ENCODE measurements around the gene MRPS22. TPM values are rescaled to one million over a fixed set of nuclear protein-coding genes. Genes with fewer than 3 reads are reported as not detected.

The MRPS22 gene
- total RNA-seq, 1 donor from 2014 or later: 8.3 TPM

DNA sequence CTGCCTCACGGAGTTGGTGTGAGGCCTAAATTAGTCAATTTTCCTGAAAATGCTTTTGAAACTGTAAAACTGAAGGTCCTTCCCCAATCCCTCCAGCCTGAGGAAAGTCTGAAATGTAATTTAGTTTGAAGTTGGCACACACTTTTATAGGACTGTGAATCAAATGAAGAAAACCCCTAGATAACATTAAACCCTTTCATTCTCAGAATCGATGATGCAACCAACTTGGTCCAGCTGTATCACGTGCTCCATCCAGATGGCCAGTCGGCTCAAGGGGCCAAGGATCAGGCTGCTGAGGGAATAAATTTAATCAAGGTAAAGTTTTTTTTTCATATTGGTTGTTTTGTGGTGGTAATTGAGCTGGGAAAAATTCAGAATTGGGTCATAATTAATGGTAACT lies 11.7 kb downstream of the MRPS22 start:
- intact Hi-C loops (cut with DNase I): no loop called here
- TF ChIP-seq, protein P1, sequence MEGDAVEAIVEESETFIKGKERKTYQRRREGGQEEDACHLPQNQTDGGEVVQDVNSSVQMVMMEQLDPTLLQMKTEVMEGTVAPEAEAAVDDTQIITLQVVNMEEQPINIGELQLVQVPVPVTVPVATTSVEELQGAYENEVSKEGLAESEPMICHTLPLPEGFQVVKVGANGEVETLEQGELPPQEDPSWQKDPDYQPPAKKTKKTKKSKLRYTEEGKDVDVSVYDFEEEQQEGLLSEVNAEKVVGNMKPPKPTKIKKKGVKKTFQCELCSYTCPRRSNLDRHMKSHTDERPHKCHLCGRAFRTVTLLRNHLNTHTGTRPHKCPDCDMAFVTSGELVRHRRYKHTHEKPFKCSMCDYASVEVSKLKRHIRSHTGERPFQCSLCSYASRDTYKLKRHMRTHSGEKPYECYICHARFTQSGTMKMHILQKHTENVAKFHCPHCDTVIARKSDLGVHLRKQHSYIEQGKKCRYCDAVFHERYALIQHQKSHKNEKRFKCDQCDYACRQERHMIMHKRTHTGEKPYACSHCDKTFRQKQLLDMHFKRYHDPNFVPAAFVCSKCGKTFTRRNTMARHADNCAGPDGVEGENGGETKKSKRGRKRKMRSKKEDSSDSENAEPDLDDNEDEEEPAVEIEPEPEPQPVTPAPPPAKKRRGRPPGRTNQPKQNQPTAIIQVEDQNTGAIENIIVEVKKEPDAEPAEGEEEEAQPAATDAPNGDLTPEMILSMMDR (IDR thresholded peaks at IDR 0.05): no peak
- H3K27ac ChIP-seq: no peak overlapping the region
- H3K9me3 ChIP-seq: no peaks in the 10 kb centered on the region
- no peaks in the 10 kb centered on the region for H3K4me1 ChIP-seq
- no peak overlapping the region for H3K4me3 ChIP-seq
- no peaks in the 10 kb centered on the region for H3K27me3 ChIP-seq
- no peak for DNase-seq (ENCODE audit: low spot score in 2 of 2)
- H3K36me3 ChIP-seq: peaks cover 92 to 94% of the 10 kb centered on the region in 2 donors

GRCh38 chr3:139355891-139356290 lies 12.1 kb downstream of the MRPS22 start:
- Histone ChIP-seq H3K27ac (no peak overlapping the region), H3K27me3 (no peaks in the 10 kb centered on the region), H3K9me3 (no peaks in the 10 kb centered on the region), H3K36me3 (peaks cover 93 to 94% of the 10 kb centered on the region in 2 donors), H3K4me1 (no peaks in the 10 kb centered on the region), H3K4me3 (no peak overlapping the region)
- intact Hi-C loops (cut with DNase I): no loop called here
- DNase-seq (ENCODE audit: low spot score in 2 of 2): no peak
- TF ChIP-seq, protein P1 (IDR thresholded peaks at IDR 0.05): no peak

GRCh38 chr3:139357899-139358298 lies 14.1 kb downstream of the MRPS22 start:
- H3K9me3 ChIP-seq: no peaks in the 10 kb centered on the region

DNA sequence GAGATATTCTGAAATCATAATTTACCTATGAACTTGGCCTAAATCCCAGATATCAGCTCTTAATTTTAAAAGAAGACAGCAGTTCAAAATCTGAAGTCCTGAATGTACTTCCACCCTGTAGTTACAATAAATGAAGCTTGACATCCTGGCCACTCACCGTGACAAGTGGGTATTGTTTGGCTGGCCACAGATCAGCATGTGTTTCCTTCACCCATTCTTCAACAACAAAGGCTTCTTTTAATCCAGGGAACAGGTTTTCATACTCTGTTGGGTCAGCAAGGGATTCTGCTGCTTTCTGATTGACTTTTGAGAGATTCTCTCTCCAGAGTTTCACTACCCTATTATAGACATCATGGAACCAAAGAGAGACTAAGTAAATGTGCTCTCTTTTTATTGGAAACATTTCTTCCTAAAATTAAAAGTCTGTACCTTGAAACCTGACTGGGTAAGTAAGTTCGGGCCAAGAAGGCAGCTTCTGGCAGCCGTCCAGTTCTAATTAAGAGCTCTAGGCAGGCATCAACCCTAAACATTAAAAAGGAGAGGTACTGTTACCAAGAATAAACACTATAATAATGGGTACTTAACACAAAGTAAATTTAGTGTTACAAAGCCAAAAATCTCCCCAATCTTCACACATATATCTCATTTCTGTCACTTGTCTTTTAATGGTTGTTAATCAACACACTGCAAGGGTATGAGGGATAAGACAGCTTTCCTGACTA lies 15.2 kb downstream of the MRPS22 start:
- Histone ChIP-seq H3K4me1 (no peaks in the 10 kb centered on the region), H3K36me3 (peaks cover 89 to 95% of the 10 kb centered on the region in 2 donors)
- intact Hi-C loops (cut with DNase I): no loop called here

More at GRCh38 chr3:139357899-139358298, 14.1 kb downstream of the MRPS22 start:
- DNase-seq (ENCODE audit: low spot score in 2 of 2): no peak
- H3K36me3 ChIP-seq: peaks cover 89 to 91% of the 10 kb centered on the region in 2 donors
- intact Hi-C loops (cut with DNase I): no loop called here
- H3K27ac ChIP-seq: no peak overlapping the region
- no peaks in the 10 kb centered on the region for H3K27me3 ChIP-seq
- H3K4me1 ChIP-seq: no peaks in the 10 kb centered on the region
- H3K4me3 ChIP-seq: no peak overlapping the region
- TF ChIP-seq, protein P1 (IDR thresholded peaks at IDR 0.05): no peak

DNA sequence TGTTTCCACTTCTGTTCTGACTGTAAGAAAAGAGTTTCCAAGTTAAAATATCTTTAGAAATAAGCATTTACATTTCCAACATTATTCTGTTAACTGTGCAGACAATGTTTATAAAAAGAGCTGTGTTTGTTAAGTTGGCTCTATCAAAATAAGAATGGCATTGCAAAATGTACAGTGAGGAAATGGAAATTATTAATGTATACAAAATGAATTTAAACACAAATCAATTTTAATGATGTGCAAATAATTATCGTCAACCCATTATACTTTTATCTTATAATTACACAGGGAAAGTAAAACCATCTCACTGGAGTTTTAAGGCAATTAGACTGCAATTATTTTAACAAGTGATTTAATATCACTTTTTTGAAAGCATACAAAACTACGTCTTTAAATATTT lies 17.5 kb downstream of the MRPS22 start:
- no peak overlapping the region for H3K27ac ChIP-seq
- peaks cover 90 to 96% of the 10 kb centered on the region in 2 donors for H3K36me3 ChIP-seq
- H3K4me3 ChIP-seq: no peak overlapping the region
- intact Hi-C loops (cut with DNase I): no loop called here
- H3K27me3 ChIP-seq: no peaks in the 10 kb centered on the region
- TF ChIP-seq, protein P1 (IDR thresholded peaks at IDR 0.05): no peak
- H3K9me3 ChIP-seq: no peaks in the 10 kb centered on the region
- no peaks in the 10 kb centered on the region for H3K4me1 ChIP-seq
- DNase-seq (ENCODE audit: low spot score in 2 of 2): no peak

More for the DNA sequence above, 15.2 kb downstream of the MRPS22 start:
- Histone ChIP-seq H3K4me3 (no peak overlapping the region), H3K27me3 (no peaks in the 10 kb centered on the region), H3K9me3 (no peaks in the 10 kb centered on the region), H3K27ac (no peak overlapping the region)
- no peak for DNase-seq (ENCODE audit: low spot score in 2 of 2)
- TF ChIP-seq, protein P1 (IDR thresholded peaks at IDR 0.05): no peak

Data from ascending aorta (tissue), 2 donors.